Breast epithelium (tissue), 3 donors: ENCODE measurements around the gene KLHL40.

Source experiments
- CTCF ChIP-seq, 3 donors: fragments of 450-650 bp; IDR thresholded peaks; one replicate each; pipeline ENCODE4 v1.5.1; 2016 to 2017; ENCODE audit warnings: antibody characterized with exemption in 3 of 3, mild to moderate bottlenecking in 3 of 3, moderate library complexity in 3 of 3
- POLR2A ChIP-seq: fragments of 450-650 bp; IDR thresholded peaks from one replicate; pipeline ENCODE4 v1.6.1; 2016; ENCODE audit warnings: antibody characterized with exemption, mild to moderate bottlenecking, moderate library complexity
- POLR2AphosphoS5 ChIP-seq, 3 donors: sonication (generic); formaldehyde crosslinking; IDR thresholded peaks; one replicate each; pipeline ENCODE4 v1.6.1; 2017; ENCODE audit warnings: antibody characterized with exemption in 3 of 3

GRCh38 chr3:42680806-42681205 lies 4.5 kb upstream of the KLHL40 start:
- no peak for TF ChIP-seq CTCF (IDR thresholded peaks at IDR 0.05)
- TF ChIP-seq POLR2A: no peak
- TF ChIP-seq POLR2AphosphoS5 (IDR thresholded peaks at IDR 0.05): no peak
